CD14-positive monocyte (primary cell): ENCODE results near the gene TNS2. TPM values are rescaled to one million over a fixed set of nuclear protein-coding genes. Genes with fewer than 3 reads are reported as not detected.
A peak's percentile ranks its signal among the peaks of the same experiment; 100 is the strongest.

Experiments used
- DNase-seq, 3 donors: peaks; one replicate each; pipeline ENCODE4 v3.0.0-alpha.2; 2011 to 2022
- H2AFZ ChIP-seq: 2 replicates; pipeline ENCODE4 v1.6.0; 2012; ENCODE audit warnings: mild to moderate bottlenecking, low read depth, low read length, inconsistent platforms; ENCODE audit not compliant: insufficient read depth, poor library complexity, severe bottlenecking
- H3K27ac ChIP-seq, 2 donors: 1 replicate in 1 of 2; 2 replicates in 1 of 2; pipeline ENCODE4 v1.5.1; 2012 to 2013; ENCODE audit warnings: low read length in 2 of 2, control low read depth in 1 of 2, inconsistent platforms in 1 of 2, low read depth in 1 of 2, mild to moderate bottlenecking in 1 of 2
- H3K27me3 ChIP-seq, 2 donors: one replicate each; pipeline versions ENCODE4 v1.6.0 to v1.6.1; 2011 to 2013; ENCODE audit warnings: low read length in 2 of 2; ENCODE audit not compliant: control insufficient read depth in 2 of 2, insufficient read depth in 2 of 2
- H3K36me3 ChIP-seq, 2 donors: replicated peaks in 1 of 2; 1 replicate in 1 of 2; 2 replicates in 1 of 2; pipeline versions ENCODE4 v1.5.1 to v1.6.1; 2012 to 2013; ENCODE audit warnings: low read length in 2 of 2, control low read depth in 1 of 2, inconsistent platforms in 1 of 2, mild to moderate bottlenecking in 1 of 2; ENCODE audit not compliant: insufficient read depth in 2 of 2, control insufficient read depth in 1 of 2
- H3K4me1 ChIP-seq, 2 donors: 1 replicate in 1 of 2; 2 replicates in 1 of 2; pipeline versions ENCODE4 v1.5.1 to v1.6.1; 2012 to 2013; ENCODE audit warnings: low read length in 2 of 2, control low read depth in 1 of 2, inconsistent platforms in 1 of 2, mild to moderate bottlenecking in 1 of 2, moderate library complexity in 1 of 2; ENCODE audit not compliant: insufficient read depth in 2 of 2, control insufficient read depth in 1 of 2
- H3K4me2 ChIP-seq: replicated peaks from 2 replicates; pipeline ENCODE3; 2012; ENCODE audit warnings: low read length, moderate library complexity, mild to moderate bottlenecking; ENCODE audit not compliant: poor library complexity, severe bottlenecking; ENCODE audit errors: extremely low read depth
- H3K4me3 ChIP-seq, 3 experiments: fragments of 200-600 bp in 1 of 3; sonication (generic) in 1 of 3; replicated peaks in 1 of 3; 1 replicate in 2 of 3; 2 replicates in 1 of 3; pipeline ENCODE4 v1.5.1; 2011 to 2013; ENCODE audit warnings: low read length in 3 of 3, mild to moderate bottlenecking in 3 of 3, control low read depth in 2 of 3, low read depth in 2 of 3, inconsistent platforms in 1 of 3, moderate library complexity in 1 of 3
- H3K79me2 ChIP-seq: 2 replicates; pipeline ENCODE4 v1.6.0; 2012; ENCODE audit warnings: mild to moderate bottlenecking, control low read depth, inconsistent platforms, low read length, moderate library complexity; ENCODE audit not compliant: insufficient read depth
- H3K9ac ChIP-seq: 2 replicates; pipeline ENCODE4 v1.6.0; 2017; ENCODE audit warnings: low read length, mild to moderate bottlenecking; ENCODE audit not compliant: insufficient read depth, poor library complexity, severe bottlenecking
- H3K9me3 ChIP-seq, 2 donors: replicated peaks in 1 of 2; 1 replicate in 1 of 2; 2 replicates in 1 of 2; pipeline versions ENCODE4 v1.5.1 to v1.6.1; 2012 to 2013; ENCODE audit warnings: low read length in 2 of 2, control low read depth in 1 of 2; ENCODE audit not compliant: control insufficient read depth in 1 of 2, insufficient read depth in 1 of 2
- H4K20me1 ChIP-seq: 2 replicates; pipeline ENCODE4 v1.6.0; 2012; ENCODE audit warnings: mild to moderate bottlenecking, low read length, control low read depth, moderate library complexity; ENCODE audit not compliant: insufficient read depth
- H3K27ac Mint-ChIP-seq, 7 donors: one replicate each; pipeline ENCODE4 v1.8.0; 2020; ENCODE audit warnings: mild to moderate bottlenecking in 7 of 7, mixed read lengths in 7 of 7, moderate library complexity in 6 of 7, inconsistent platforms in 2 of 7
- H3K27me3 Mint-ChIP-seq, 3 donors: one replicate each; pipeline ENCODE4 v1.8.0; 2021 to 2022; ENCODE audit warnings: low read depth in 3 of 3, mild to moderate bottlenecking in 3 of 3, mixed read lengths in 3 of 3, moderate library complexity in 3 of 3, inconsistent platforms in 1 of 3
- H3K36me3 Mint-ChIP-seq, 2 donors: one replicate each; pipeline ENCODE4 v1.8.0; 2020; ENCODE audit warnings: mixed read lengths in 2 of 2, inconsistent platforms in 1 of 2, mild to moderate bottlenecking in 1 of 2
- H3K4me1 Mint-ChIP-seq: one replicate; pipeline ENCODE4 v1.8.0; 2020; ENCODE audit warnings: mild to moderate bottlenecking, mixed read lengths
- H3K4me3 Mint-ChIP-seq, 2 donors: one replicate each; pipeline ENCODE4 v1.8.0; 2020; ENCODE audit warnings: mild to moderate bottlenecking in 2 of 2, mixed read lengths in 2 of 2, moderate library complexity in 1 of 2
- H3K9me3 Mint-ChIP-seq, 7 donors: one replicate each; pipeline ENCODE4 v1.8.0; 2020 to 2022; ENCODE audit warnings: mixed read lengths in 7 of 7, mild to moderate bottlenecking in 6 of 7, moderate library complexity in 6 of 7, inconsistent platforms in 2 of 7
- WGBS: methylation state at CpG from one replicate; pipeline ENCODE4 v1.1.5; 2013; ENCODE audit warnings: missing lambda C conversion rate; ENCODE audit not compliant: insufficient coverage; 5-methylcytosine and 5-hydroxymethylcytosine counted together
- intact Hi-C, 2 donors: fragments of 100-400 bp; cut with micrococcal nuclease; formaldehyde crosslinking; loops; one replicate each; pipeline versions ENCODE4 v1.15.0 to v1.15.1; 2023
- polyA plus RNA-seq, 3 donors: library from polyadenylated mRNA; depleted of rRNA in 1 of 3; unstranded in 2 of 3; stranded (reverse) in 1 of 3; fragments of 300-500 nt in 2 of 3; fragments of >200 nt in 1 of 3; fragmentation: Illumina TruSeq in 2 of 3; gene quantifications; 1 replicate in 2 of 3; 2 replicates in 1 of 3; pipeline ENCODE4 v1.2.3, GENCODE V29; 2012 to 2021
- TF ChIP-seq, protein P1 (sequence below): fragments of 200-600 bp; IDR thresholded peaks from one replicate; pipeline ENCODE4 v1.8.0; 2022; ENCODE audit warnings: antibody characterized with exemption, mild to moderate bottlenecking

Gene TNS2
- polyA plus RNA-seq, 3 donors: 0.05 to 0.43 (median 0.36) TPM

DNA sequence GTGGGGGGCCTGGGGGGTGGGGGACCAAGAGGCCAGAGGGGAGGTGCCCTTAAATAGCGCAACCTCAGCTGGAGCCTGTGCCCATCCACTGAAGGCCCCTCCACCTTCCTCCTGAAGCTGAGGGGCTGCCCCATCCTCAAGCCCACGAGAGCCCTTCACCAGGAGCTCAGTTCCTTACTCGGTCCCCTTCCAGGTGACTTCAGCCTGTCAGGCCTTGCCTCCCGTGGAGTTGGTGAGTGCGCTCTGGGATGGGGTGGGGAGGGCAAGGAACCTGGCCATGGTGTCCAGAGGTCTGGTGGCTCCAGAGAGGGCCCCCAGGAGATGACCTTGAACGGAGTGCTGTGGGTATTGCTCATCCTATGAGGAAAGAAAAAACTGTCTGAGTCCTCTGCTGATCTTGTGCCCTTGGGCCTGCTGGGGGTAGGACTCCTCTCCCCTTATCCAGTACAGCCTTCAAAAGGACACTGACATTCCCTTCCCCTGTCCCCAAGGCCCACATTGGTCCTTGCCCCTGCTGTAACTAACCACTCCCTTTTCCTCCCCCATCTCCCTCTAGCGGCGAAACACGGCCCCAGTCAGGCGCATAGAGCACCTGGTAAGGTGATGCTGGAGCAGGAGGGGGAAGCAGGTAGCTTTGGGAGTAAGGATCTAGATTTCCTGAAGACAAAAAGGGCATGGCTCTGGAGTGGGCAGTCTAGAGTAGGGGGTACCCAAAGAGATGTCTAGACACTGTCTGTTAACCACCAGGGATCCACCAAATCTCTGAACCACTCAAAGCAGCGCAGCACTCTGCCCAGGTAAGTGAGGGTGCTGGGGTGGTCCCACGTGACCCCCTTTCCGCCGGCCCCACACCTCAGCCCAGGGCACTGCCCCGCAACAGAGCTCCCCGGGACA lies 3.6 kb downstream of the TNS2 start:
- Histone ChIP-seq H3K27ac (peak overlapping the region in 1 of 2 donors; percentile 55), H4K20me1 (no peaks in the 10 kb centered on the region), H2AFZ (peak overlapping the region; percentile 97), H3K4me3 (peak overlapping the region; percentile 55 to 84 (median 82)), H3K4me2 (peak overlapping the region; percentile 91), H3K9ac (peak overlapping the region; percentile 39), H3K4me1 (peaks cover 7 to 14% of the 10 kb centered on the region in 2 donors), H3K27me3 (no peaks in the 10 kb centered on the region), H3K9me3 (no peaks in the 10 kb centered on the region), H3K36me3 (no peaks in the 10 kb centered on the region), H3K79me2 (no peaks in the 10 kb centered on the region)
- H3K4me3 Mint-ChIP-seq: peak overlapping the region; percentile 87 to 95
- peaks cover 0 to 16% (median 13%) of the 10 kb centered on the region in 3 donors for H3K27me3 Mint-ChIP-seq
- H3K4me1 Mint-ChIP-seq: peaks cover 12% of the 10 kb centered on the region
- no peaks in the 10 kb centered on the region for H3K36me3 Mint-ChIP-seq
- DNase-seq: peak in 2 of 3 donors; percentile 33 to 46
- WGBS: 80% methylated on average over 3 of the region's 16 CpGs
- TF ChIP-seq, protein P1, sequence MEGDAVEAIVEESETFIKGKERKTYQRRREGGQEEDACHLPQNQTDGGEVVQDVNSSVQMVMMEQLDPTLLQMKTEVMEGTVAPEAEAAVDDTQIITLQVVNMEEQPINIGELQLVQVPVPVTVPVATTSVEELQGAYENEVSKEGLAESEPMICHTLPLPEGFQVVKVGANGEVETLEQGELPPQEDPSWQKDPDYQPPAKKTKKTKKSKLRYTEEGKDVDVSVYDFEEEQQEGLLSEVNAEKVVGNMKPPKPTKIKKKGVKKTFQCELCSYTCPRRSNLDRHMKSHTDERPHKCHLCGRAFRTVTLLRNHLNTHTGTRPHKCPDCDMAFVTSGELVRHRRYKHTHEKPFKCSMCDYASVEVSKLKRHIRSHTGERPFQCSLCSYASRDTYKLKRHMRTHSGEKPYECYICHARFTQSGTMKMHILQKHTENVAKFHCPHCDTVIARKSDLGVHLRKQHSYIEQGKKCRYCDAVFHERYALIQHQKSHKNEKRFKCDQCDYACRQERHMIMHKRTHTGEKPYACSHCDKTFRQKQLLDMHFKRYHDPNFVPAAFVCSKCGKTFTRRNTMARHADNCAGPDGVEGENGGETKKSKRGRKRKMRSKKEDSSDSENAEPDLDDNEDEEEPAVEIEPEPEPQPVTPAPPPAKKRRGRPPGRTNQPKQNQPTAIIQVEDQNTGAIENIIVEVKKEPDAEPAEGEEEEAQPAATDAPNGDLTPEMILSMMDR: peak; percentile 90
- intact Hi-C loops: no loop called here
- no peaks in the 10 kb centered on the region for H3K9me3 Mint-ChIP-seq
- peak overlapping the region; percentile 66 to 92 (median 81) for H3K27ac Mint-ChIP-seq

- Mint-ChIP-seq H3K4me3 (peak overlapping the region; percentile 87 to 95), H3K4me1 (peaks cover 12% of the 10 kb centered on the region), H3K36me3 (no peaks in the 10 kb centered on the region), H3K27ac (peak overlapping the region; percentile 66 to 92 (median 81)), H3K9me3 (no peaks in the 10 kb centered on the region), H3K27me3 (peaks cover 0 to 14% (median 13%) of the 10 kb centered on the region in 3 donors)
- 2% methylated on average over 30 of the region's 48 CpGs for WGBS
- peak; percentile 85 to 89 (median 89) for DNase-seq
- H3K79me2 ChIP-seq: no peaks in the 10 kb centered on the region
- H3K9me3 ChIP-seq: no peaks in the 10 kb centered on the region
- H3K27ac ChIP-seq: peak overlapping the region in 1 of 2 donors; percentile 55
- peaks cover 7 to 14% of the 10 kb centered on the region in 2 donors for H3K4me1 ChIP-seq
- H3K36me3 ChIP-seq: no peaks in the 10 kb centered on the region
- TF ChIP-seq, protein P1: no peak
- intact Hi-C loops: no loop called here
- H2AFZ ChIP-seq: peak overlapping the region; percentile 97
- peak overlapping the region; percentile 55 to 84 (median 82) for H3K4me3 ChIP-seq
- no peaks in the 10 kb centered on the region for H3K27me3 ChIP-seq
- H4K20me1 ChIP-seq: no peaks in the 10 kb centered on the region
- peak overlapping the region; percentile 39 for H3K9ac ChIP-seq
- H3K4me2 ChIP-seq: peak overlapping the region; percentile 91
Observed at GRCh38 chr12:53054112-53054878, 4.4 kb downstream of the TNS2 start.
